ENCODE measurements around the gene HYAL2. TPM values are rescaled to one million over a fixed set of nuclear protein-coding genes. Genes with fewer than 3 reads are reported as not detected.

Gene HYAL2
- polyA plus RNA-seq, 1 donor from 2014 or later, result 116 TPM

DNA sequence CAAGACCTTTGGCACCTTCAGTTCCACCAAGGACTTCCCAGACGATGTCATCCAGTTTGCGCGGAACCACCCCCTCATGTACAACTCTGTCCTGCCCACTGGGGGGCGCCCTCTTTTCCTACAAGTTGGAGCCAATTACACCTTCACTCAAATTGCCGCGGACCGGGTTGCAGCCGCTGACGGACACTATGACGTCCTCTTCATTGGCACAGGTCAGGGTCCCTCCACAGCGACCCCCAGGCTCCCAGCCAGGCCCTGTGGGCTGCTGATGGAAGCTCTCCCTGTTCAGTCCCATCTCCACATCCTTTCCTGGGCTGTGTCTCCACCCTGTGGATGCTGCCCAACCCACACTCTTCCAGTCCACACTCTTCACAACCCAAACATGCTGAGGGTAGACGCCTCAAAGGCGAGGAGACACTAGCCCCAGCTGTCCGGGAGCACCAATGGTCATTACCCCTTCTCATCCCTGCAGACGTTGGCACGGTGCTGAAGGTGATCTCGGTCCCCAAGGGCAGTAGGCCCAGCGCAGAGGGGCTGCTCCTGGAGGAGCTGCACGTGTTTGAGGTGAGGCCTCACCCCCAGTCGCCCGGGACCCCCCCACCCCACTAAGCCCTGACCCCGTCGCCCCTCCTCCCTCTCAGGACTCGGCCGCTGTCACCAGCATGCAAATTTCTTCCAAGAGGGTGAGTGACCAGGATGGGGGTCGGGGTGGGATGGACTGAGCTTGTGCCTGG, 48.0 kb downstream of the HYAL2 start:
- H2AFZ ChIP-seq (ENCODE audit: low read depth, low read length), result no peak overlapping the region
- H3K4me3 ChIP-seq (ENCODE audit: low read length), result no peak overlapping the region
- H3K9me2 ChIP-seq (ENCODE audit: insufficient read depth, low read length), result no peaks in the 10 kb centered on the region
- H3K27me3 ChIP-seq (ENCODE audit: insufficient read depth, low read depth, low read length), result peaks cover 23% of the 10 kb centered on the region
- H3K27ac ChIP-seq (ENCODE audit: low read length), result no peak overlapping the region
- H3F3A ChIP-seq (ENCODE audit: insufficient read depth, low read length, poor library complexity, severe bottlenecking), result no peaks in the 10 kb centered on the region
- no peak overlapping the region for H3K9ac ChIP-seq (ENCODE audit: low read length)
- H4K20me1 ChIP-seq (ENCODE audit: insufficient read depth), result no peaks in the 10 kb centered on the region
- H3K79me2 ChIP-seq (replicated peaks; ENCODE audit: insufficient read depth, low read length), result no peaks in the 10 kb centered on the region
- H3K9me3 ChIP-seq (ENCODE audit: low read length), result no peaks in the 10 kb centered on the region
- TF ChIP-seq, protein P1, sequence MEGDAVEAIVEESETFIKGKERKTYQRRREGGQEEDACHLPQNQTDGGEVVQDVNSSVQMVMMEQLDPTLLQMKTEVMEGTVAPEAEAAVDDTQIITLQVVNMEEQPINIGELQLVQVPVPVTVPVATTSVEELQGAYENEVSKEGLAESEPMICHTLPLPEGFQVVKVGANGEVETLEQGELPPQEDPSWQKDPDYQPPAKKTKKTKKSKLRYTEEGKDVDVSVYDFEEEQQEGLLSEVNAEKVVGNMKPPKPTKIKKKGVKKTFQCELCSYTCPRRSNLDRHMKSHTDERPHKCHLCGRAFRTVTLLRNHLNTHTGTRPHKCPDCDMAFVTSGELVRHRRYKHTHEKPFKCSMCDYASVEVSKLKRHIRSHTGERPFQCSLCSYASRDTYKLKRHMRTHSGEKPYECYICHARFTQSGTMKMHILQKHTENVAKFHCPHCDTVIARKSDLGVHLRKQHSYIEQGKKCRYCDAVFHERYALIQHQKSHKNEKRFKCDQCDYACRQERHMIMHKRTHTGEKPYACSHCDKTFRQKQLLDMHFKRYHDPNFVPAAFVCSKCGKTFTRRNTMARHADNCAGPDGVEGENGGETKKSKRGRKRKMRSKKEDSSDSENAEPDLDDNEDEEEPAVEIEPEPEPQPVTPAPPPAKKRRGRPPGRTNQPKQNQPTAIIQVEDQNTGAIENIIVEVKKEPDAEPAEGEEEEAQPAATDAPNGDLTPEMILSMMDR (IDR thresholded peaks at IDR 0.05; ENCODE audit: poor library complexity, severe bottlenecking), result peak; percentile 69
- no peak for TF ChIP-seq EZH2 (IDR thresholded peaks at IDR 0.05; ENCODE audit: borderline replicate concordance, insufficient read depth, low read length, poor library complexity, severe bottlenecking)
- no peak for TF ChIP-seq EP300 (conservative IDR thresholded peaks at IDR 0.05; ENCODE audit: poor library complexity, severe bottlenecking)
- TF ChIP-seq TAF1 (IDR thresholded peaks at IDR 0.05; ENCODE audit: low read depth), result no peak
- TF ChIP-seq MXI1 (conservative IDR thresholded peaks at IDR 0.05; ENCODE audit: poor library complexity, severe bottlenecking), result no peak
- peak; percentile 46 for TF ChIP-seq RAD21 (conservative IDR thresholded peaks at IDR 0.05)
- TF ChIP-seq SMC3 (conservative IDR thresholded peaks at IDR 0.05; ENCODE audit: poor library complexity), result peak; percentile 62
- no peaks in the 10 kb centered on the region for H3K36me3 ChIP-seq (ENCODE audit: insufficient read depth, low read length)
- no peak overlapping the region for H3K4me2 ChIP-seq (ENCODE audit: low read length)

DNA sequence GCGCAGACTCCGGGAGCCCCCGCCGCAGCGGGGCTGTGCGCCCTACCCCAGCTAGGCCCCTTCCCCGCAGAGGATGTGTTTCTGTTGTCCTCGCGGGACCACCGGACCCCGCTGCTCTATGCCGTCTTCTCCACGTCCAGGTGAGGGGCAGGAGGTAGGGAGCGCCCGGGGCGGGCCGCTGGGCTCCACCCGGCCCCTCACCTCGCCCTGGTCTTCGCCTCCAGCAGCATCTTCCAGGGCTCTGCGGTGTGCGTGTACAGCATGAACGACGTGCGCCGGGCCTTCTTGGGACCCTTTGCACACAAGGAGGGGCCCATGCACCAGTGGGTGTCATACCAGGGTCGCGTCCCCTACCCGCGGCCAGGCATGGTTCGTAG, 48.9 kb downstream of the HYAL2 start:
- Histone ChIP-seq H4K20me1 (ENCODE audit: insufficient read depth) (no peaks in the 10 kb centered on the region), H3K9me3 (ENCODE audit: low read length) (no peaks in the 10 kb centered on the region), H3K79me2 (replicated peaks; ENCODE audit: insufficient read depth, low read length) (no peaks in the 10 kb centered on the region), H3K9me2 (ENCODE audit: insufficient read depth, low read length) (no peaks in the 10 kb centered on the region), H3K9ac (ENCODE audit: low read length) (no peak overlapping the region), H3K27ac (ENCODE audit: low read length) (no peak overlapping the region), H3K4me2 (ENCODE audit: low read length) (no peak overlapping the region), H3F3A (ENCODE audit: insufficient read depth, low read length, poor library complexity, severe bottlenecking) (no peaks in the 10 kb centered on the region), H3K4me3 (ENCODE audit: low read length) (no peak overlapping the region), H3K36me3 (ENCODE audit: insufficient read depth, low read length) (no peaks in the 10 kb centered on the region), H2AFZ (ENCODE audit: low read depth, low read length) (no peak overlapping the region), H3K27me3 (ENCODE audit: insufficient read depth, low read depth, low read length) (peaks cover 23% of the 10 kb centered on the region)
- TF ChIP-seq POLR2AphosphoS5 (IDR thresholded peaks at IDR 0.05) (no peak), EZH2 (IDR thresholded peaks at IDR 0.05; ENCODE audit: borderline replicate concordance, insufficient read depth, low read length, poor library complexity, severe bottlenecking) (no peak)

DNA sequence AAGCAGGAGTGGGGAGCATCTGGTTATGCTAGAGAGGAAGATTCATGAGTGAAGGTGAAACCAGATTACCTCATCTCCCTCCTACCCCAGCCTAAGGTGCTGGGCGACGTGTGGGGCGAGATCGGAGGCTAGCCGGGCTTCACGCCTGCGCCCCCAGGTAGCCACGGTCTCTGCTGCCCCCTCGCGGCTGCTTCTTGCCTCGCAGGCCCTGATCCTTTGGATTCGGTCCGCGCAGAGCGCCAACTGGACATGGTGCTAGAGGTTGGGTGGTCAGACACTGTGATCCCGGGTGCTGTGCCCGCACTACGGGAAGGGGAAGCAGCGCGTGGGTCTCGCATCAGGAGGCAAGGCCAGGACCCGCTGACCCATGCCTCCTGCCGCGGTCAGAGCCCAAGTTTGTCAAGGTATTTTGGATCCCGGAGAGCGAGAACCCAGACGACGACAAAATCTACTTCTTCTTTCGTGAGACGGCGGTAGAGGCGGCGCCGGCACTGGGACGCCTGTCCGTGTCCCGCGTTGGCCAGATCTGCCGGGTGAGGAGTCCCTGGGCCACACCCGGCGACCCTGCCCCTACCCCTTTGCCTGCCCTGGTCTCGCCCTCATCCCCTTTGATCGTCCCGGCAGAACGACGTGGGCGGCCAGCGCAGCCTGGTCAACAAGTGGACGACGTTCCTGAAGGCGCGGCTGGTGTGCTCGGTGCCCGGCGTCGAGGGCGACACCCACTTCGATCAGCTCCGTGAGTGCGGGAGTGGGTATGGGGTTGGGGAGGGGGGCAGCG, 49.4 kb downstream of the HYAL2 start:
- H3K4me2 ChIP-seq (ENCODE audit: low read length), result peak overlapping the region; percentile 48
- H3F3A ChIP-seq (ENCODE audit: insufficient read depth, low read length, poor library complexity, severe bottlenecking), result no peaks in the 10 kb centered on the region
- no peak overlapping the region for H2AFZ ChIP-seq (ENCODE audit: low read depth, low read length)
- H3K9me3 ChIP-seq (ENCODE audit: low read length), result no peaks in the 10 kb centered on the region
- H3K4me3 ChIP-seq (ENCODE audit: low read length), result peak overlapping the region; percentile 43
- no peaks in the 10 kb centered on the region for H3K79me2 ChIP-seq (replicated peaks; ENCODE audit: insufficient read depth, low read length)
- H3K9me2 ChIP-seq (ENCODE audit: insufficient read depth, low read length), result no peaks in the 10 kb centered on the region
- no peaks in the 10 kb centered on the region for H3K36me3 ChIP-seq (ENCODE audit: insufficient read depth, low read length)
- H4K20me1 ChIP-seq (ENCODE audit: insufficient read depth), result no peaks in the 10 kb centered on the region
- no peak overlapping the region for H3K27ac ChIP-seq (ENCODE audit: low read length)
- TF ChIP-seq EP300 (conservative IDR thresholded peaks at IDR 0.05; ENCODE audit: poor library complexity, severe bottlenecking), result peak; percentile 13
- peak; percentile 98 for TF ChIP-seq SMC3 (conservative IDR thresholded peaks at IDR 0.05; ENCODE audit: poor library complexity)
- TF ChIP-seq, protein P1 (IDR thresholded peaks at IDR 0.05; ENCODE audit: poor library complexity, severe bottlenecking), result peak; percentile 99
- TF ChIP-seq EZH2 (IDR thresholded peaks at IDR 0.05; ENCODE audit: borderline replicate concordance, insufficient read depth, low read length, poor library complexity, severe bottlenecking), result no peak
- TF ChIP-seq TAF1 (IDR thresholded peaks at IDR 0.05; ENCODE audit: low read depth), result no peak
- TF ChIP-seq MXI1 (conservative IDR thresholded peaks at IDR 0.05; ENCODE audit: poor library complexity, severe bottlenecking), result peak; percentile 51
- TF ChIP-seq POLR2AphosphoS5 (IDR thresholded peaks at IDR 0.05), result no peak
- TF ChIP-seq, protein P2, sequence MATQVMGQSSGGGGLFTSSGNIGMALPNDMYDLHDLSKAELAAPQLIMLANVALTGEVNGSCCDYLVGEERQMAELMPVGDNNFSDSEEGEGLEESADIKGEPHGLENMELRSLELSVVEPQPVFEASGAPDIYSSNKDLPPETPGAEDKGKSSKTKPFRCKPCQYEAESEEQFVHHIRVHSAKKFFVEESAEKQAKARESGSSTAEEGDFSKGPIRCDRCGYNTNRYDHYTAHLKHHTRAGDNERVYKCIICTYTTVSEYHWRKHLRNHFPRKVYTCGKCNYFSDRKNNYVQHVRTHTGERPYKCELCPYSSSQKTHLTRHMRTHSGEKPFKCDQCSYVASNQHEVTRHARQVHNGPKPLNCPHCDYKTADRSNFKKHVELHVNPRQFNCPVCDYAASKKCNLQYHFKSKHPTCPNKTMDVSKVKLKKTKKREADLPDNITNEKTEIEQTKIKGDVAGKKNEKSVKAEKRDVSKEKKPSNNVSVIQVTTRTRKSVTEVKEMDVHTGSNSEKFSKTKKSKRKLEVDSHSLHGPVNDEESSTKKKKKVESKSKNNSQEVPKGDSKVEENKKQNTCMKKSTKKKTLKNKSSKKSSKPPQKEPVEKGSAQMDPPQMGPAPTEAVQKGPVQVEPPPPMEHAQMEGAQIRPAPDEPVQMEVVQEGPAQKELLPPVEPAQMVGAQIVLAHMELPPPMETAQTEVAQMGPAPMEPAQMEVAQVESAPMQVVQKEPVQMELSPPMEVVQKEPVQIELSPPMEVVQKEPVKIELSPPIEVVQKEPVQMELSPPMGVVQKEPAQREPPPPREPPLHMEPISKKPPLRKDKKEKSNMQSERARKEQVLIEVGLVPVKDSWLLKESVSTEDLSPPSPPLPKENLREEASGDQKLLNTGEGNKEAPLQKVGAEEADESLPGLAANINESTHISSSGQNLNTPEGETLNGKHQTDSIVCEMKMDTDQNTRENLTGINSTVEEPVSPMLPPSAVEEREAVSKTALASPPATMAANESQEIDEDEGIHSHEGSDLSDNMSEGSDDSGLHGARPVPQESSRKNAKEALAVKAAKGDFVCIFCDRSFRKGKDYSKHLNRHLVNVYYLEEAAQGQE (IDR thresholded peaks at IDR 0.05; ENCODE audit: borderline replicate concordance), result no peak
- peak; percentile 99 for TF ChIP-seq RAD21 (conservative IDR thresholded peaks at IDR 0.05)
- H3K27me3 ChIP-seq (ENCODE audit: insufficient read depth, low read depth, low read length), result peaks cover 23% of the 10 kb centered on the region
- peak overlapping the region; percentile 47 for H3K9ac ChIP-seq (ENCODE audit: low read length)

All from neural cell (in vitro differentiated cells).